CD4-positive, alpha-beta T cell treated with Interleukin-12 subunit alpha and Interleukin-12 subunit beta, for 1 hour (primary cell): ENCODE data around the gene TMIGD2.
"Not testable (repeated sequence)": the region's sequence is repeated elsewhere in the genome, so short reads cannot be mapped to it uniquely, and the experiment has no call there.

Experiments used
- DNase-seq: peaks from one replicate; pipeline ENCODE4 v3.0.0-alpha.2; 2020

Gene TMIGD2

DNA sequence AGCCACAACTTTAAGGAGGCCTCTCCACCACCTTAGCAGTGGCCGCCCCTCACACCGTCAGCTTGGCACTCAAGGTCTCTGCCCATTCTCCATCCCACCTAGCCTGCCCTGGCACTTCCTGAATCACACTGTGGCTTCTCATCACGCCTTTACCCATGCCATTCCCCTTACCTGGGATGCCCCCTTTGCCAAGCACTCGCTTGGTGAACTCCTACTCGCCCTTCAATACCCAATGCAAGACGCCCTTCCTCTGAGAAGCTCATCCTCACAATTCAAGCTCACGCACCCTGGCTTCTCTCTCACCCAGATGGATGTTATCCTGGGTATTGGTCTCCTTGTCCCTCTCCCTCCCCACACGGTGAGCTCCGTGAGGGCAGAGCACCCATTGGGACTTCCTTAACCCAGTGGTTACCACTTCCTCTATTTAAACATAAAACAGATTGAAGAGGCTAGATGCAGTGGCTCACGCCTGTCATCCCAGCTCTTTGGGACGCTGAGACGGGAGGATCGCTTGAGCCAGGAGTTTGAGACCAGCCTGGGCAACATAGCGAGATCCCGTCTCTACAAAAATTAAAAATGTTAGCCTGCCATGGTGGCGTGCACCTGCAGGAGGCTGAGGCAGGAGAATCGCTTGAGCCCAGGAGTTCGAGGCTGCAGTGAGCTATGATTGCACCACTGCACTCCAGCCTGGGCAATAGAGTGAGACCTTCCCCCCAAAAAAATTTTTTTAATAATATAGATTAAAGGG lies 35.8 kb downstream of the TMIGD2 start:
- no peak for DNase-seq

GRCh38 chr19:4264812-4265211 lies 37.4 kb downstream of the TMIGD2 start:
- peak; percentile 25 for DNase-seq

GRCh38 chr19:4260613-4261191 lies 41.5 kb downstream of the TMIGD2 start:
- DNase-seq, result no peak

DNA sequence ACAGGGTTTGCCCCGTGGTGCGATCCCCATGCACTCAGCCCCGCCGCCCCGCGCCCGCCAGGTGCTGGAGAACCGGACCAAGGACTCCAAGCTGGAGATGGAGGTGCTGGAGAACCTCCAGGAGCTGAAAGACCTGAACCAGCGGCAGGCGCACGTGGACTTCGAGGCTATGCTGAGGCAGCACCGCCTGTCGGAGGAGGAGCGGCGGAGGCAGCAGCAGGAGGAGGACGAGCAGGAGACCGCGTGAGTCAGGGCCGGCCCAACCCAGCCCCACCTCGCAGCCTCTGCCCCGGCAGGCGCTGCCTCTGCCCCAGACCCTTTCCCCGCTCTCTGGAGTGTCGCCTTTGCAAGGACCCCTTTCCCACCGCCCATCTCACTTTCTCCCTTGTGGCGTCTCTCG lies 44.0 kb downstream of the TMIGD2 start:
- DNase-seq, result no peak

- no peak for DNase-seq
Observed at GRCh38 chr19:4257025-4257424, 45.2 kb downstream of the TMIGD2 start.

- DNase-seq, result no peak
Observed at GRCh38 chr19:4256563-4256962, 45.6 kb downstream of the TMIGD2 start.

GRCh38 chr19:4246767-4247593 lies 55.2 kb downstream of the TMIGD2 start, which contains the start of gene YJU2:
YJU2 (plus strand) TSS chr19:4247080; CDS start chr19:4247147, 67 bp downstream.
- DNase-seq, result peak; percentile 99

DNA sequence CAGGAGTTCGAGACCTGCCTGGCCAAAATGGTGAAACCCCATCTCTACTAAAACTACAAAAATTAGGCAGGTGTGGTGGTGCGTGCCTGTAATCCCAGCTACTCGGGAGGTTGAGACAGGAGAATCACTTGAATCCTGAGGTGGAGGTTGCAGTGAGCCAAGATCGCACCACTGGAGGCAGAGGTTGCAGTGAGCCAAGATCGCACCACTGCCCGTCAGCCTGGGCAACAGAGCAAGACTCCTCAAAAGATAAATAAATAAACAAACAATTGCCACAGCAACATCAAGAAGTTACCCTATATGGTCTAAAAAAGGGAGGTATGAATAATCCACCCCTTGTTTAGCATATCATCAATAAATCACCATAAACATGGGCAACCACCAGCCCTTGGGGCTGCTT lies 56.3 kb downstream of the TMIGD2 start:
- DNase-seq, result not testable (repeated sequence)
